Karpas-422 (cell line): ENCODE measurements around the gene PTH2R. TPM values are rescaled to one million over a fixed set of nuclear protein-coding genes. Genes with fewer than 3 reads are reported as not detected.

ENCODE experiments used
- DNase-seq: peaks from one replicate; pipeline ENCODE4 v3.0.0-alpha.2; 2015
- H2AFZ ChIP-seq: fragments of 200-600 bp; sonication (generic); 2 replicates; pipeline ENCODE4 v1.6.1; 2014; ENCODE audit warnings: antibody characterized with exemption, low read length, mixed read lengths
- H3K27ac ChIP-seq: fragments of 200-600 bp; sonication (generic); 2 replicates; pipeline ENCODE4 v1.5.1; 2014; ENCODE audit warnings: mild to moderate bottlenecking, low read length, moderate library complexity
- H3K27me3 ChIP-seq: fragments of 200-600 bp; sonication (generic); 2 replicates; pipeline ENCODE4 v1.6.1; 2014; ENCODE audit warnings: low read length, mixed read lengths
- H3K36me3 ChIP-seq: fragments of 200-600 bp; sonication (generic); 2 replicates; pipeline ENCODE4 v1.6.1; 2014; ENCODE audit warnings: low read length, mixed read lengths; ENCODE audit not compliant: insufficient read depth
- H3K4me1 ChIP-seq: fragments of 200-600 bp; sonication (generic); 2 replicates; pipeline ENCODE4 v1.6.1; 2014; ENCODE audit warnings: mild to moderate bottlenecking, low read length, mixed read lengths
- H3K4me2 ChIP-seq: fragments of 200-600 bp; sonication (generic); 2 replicates; pipeline ENCODE4 v1.6.1; 2014; ENCODE audit warnings: low read length, low read depth, mild to moderate bottlenecking; ENCODE audit not compliant: poor library complexity, severe bottlenecking
- H3K4me3 ChIP-seq: fragments of 200-600 bp; sonication (generic); 2 replicates; pipeline ENCODE4 v1.5.1; 2014; ENCODE audit warnings: mild to moderate bottlenecking, antibody characterized with exemption, low read length, mixed read lengths
- H3K79me2 ChIP-seq: fragments of 200-600 bp; sonication (generic); 2 replicates; pipeline ENCODE4 v1.6.1; 2014; ENCODE audit warnings: mild to moderate bottlenecking, low read length, mixed read lengths
- H3K9ac ChIP-seq: fragments of 200-600 bp; sonication (generic); 2 replicates; pipeline ENCODE4 v1.6.0; 2014; ENCODE audit warnings: low read length
- H3K9me2 ChIP-seq: fragments of 200-600 bp; sonication (generic), shearing (Covaris generic); replicated peaks from 2 replicates; pipeline ENCODE4 v1.6.0; 2014; ENCODE audit warnings: mild to moderate bottlenecking, low read length, moderate library complexity; ENCODE audit not compliant: insufficient read depth
- H3K9me3 ChIP-seq: fragments of 300-700, 200-600 bp; sonication (generic); 2 replicates; pipeline ENCODE4 v1.6.1; 2014; ENCODE audit warnings: low read length, mixed read lengths
- H4K20me1 ChIP-seq: fragments of 200-600 bp; sonication (generic); 2 replicates; pipeline ENCODE4 v1.6.1; 2014; ENCODE audit warnings: mild to moderate bottlenecking, antibody characterized with exemption, low read length, low read depth; ENCODE audit not compliant: insufficient read depth
- total RNA-seq: library from RNA; depleted of rRNA; stranded (reverse); fragments of >200 nt; shearing (Covaris generic); gene quantifications from 2 replicates; pipeline ENCODE4 v1.2.3, GENCODE V29; 2014; ENCODE audit warnings: low replicate concordance; rRNA removed

The PTH2R gene
- 0.22 TPM in 1 of 2 replicates, not detected in the other for total RNA-seq

- no peaks in the 10 kb centered on the region for H3K27me3 ChIP-seq
- H3K9me3 ChIP-seq: no peaks in the 10 kb centered on the region
- H4K20me1 ChIP-seq: no peaks in the 10 kb centered on the region
- no peak within 1 kb of the TSS for H3K4me2 ChIP-seq
- no peaks in the 10 kb centered on the region for H3K9me2 ChIP-seq
- no peak within 1 kb of the TSS for H3K27ac ChIP-seq
- no peaks in the 10 kb centered on the region for H3K36me3 ChIP-seq
- no peaks in the 10 kb centered on the region for H3K4me1 ChIP-seq
- H3K9ac ChIP-seq: no peak within 1 kb of the TSS
- H3K79me2 ChIP-seq: no peaks in the 10 kb centered on the region
- no peak within 1 kb of the TSS for H3K4me3 ChIP-seq
- no peak for DNase-seq
- no peak within 1 kb of the TSS for H2AFZ ChIP-seq
Observed at GRCh38 chr2:208406474-208407451, at the start of gene PTH2R. TSS of gene PTH2R (plus strand) at chr2:208406792. CDS start at chr2:208407044, 252 bp downstream.

- no peak overlapping the region for H3K9ac ChIP-seq
- DNase-seq: no peak
- H3K27me3 ChIP-seq: no peaks in the 10 kb centered on the region
- H2AFZ ChIP-seq: no peak overlapping the region
- H3K4me1 ChIP-seq: no peaks in the 10 kb centered on the region
- H3K27ac ChIP-seq: no peak overlapping the region
- H3K36me3 ChIP-seq: peaks cover 35% of the 10 kb centered on the region; the same call in 1 of the 2 replicates
- no peaks in the 10 kb centered on the region for H4K20me1 ChIP-seq
- no peak overlapping the region for H3K4me2 ChIP-seq
- no peak overlapping the region for H3K4me3 ChIP-seq
- no peaks in the 10 kb centered on the region for H3K9me2 ChIP-seq
- no peaks in the 10 kb centered on the region for H3K9me3 ChIP-seq
- H3K79me2 ChIP-seq: no peaks in the 10 kb centered on the region
Observed at GRCh38 chr2:208356846-208357574, 49.6 kb upstream of the PTH2R start.

GRCh38 chr2:208358758-208359631 lies 47.6 kb upstream of the PTH2R start:
- DNase-seq: no peak
- no peaks in the 10 kb centered on the region for H3K4me1 ChIP-seq
- H3K4me2 ChIP-seq: no peak overlapping the region
- no peak overlapping the region for H2AFZ ChIP-seq
- H3K9me2 ChIP-seq: no peaks in the 10 kb centered on the region
- H3K27ac ChIP-seq: no peak overlapping the region
- H3K4me3 ChIP-seq: no peak overlapping the region
- H3K9me3 ChIP-seq: no peaks in the 10 kb centered on the region
- no peaks in the 10 kb centered on the region for H3K27me3 ChIP-seq
- H3K36me3 ChIP-seq: peaks cover 17% of the 10 kb centered on the region; the same call in 1 of the 2 replicates
- no peak overlapping the region for H3K9ac ChIP-seq
- H4K20me1 ChIP-seq: no peaks in the 10 kb centered on the region
- no peaks in the 10 kb centered on the region for H3K79me2 ChIP-seq

GRCh38 chr2:208359632-208359986 lies 47.0 kb upstream of the PTH2R start:
- H3K4me3 ChIP-seq: no peak overlapping the region
- H3K79me2 ChIP-seq: no peaks in the 10 kb centered on the region
- H3K27me3 ChIP-seq: no peaks in the 10 kb centered on the region
- H3K4me2 ChIP-seq: no peak overlapping the region
- H3K9ac ChIP-seq: no peak overlapping the region
- DNase-seq: no peak
- no peaks in the 10 kb centered on the region for H3K9me3 ChIP-seq
- no peak overlapping the region for H2AFZ ChIP-seq
- H3K9me2 ChIP-seq: no peaks in the 10 kb centered on the region
- H3K27ac ChIP-seq: no peak overlapping the region
- H3K36me3 ChIP-seq: peaks cover 12% of the 10 kb centered on the region; the same call in 1 of the 2 replicates
- no peaks in the 10 kb centered on the region for H4K20me1 ChIP-seq
- no peaks in the 10 kb centered on the region for H3K4me1 ChIP-seq

GRCh38 chr2:208360259-208361076 lies 46.1 kb upstream of the PTH2R start:
- H3K9me3 ChIP-seq: peaks cover 4% of the 10 kb centered on the region
- no peaks in the 10 kb centered on the region for H3K4me1 ChIP-seq

GRCh38 chr2:208361077-208361441 lies 45.5 kb upstream of the PTH2R start:
- H3K9me3 ChIP-seq: peaks cover 4% of the 10 kb centered on the region
- no peak for DNase-seq
- H3K4me2 ChIP-seq: no peak overlapping the region
- H2AFZ ChIP-seq: no peak overlapping the region
- no peaks in the 10 kb centered on the region; the same call in 1 of the 2 replicates for H3K36me3 ChIP-seq
- H3K9me2 ChIP-seq: no peaks in the 10 kb centered on the region
- H3K4me3 ChIP-seq: no peak overlapping the region
- no peaks in the 10 kb centered on the region for H3K79me2 ChIP-seq
- no peak overlapping the region for H3K9ac ChIP-seq
- H3K4me1 ChIP-seq: peaks cover 1% of the 10 kb centered on the region
- no peak overlapping the region for H3K27ac ChIP-seq
- no peaks in the 10 kb centered on the region for H4K20me1 ChIP-seq
- H3K27me3 ChIP-seq: no peaks in the 10 kb centered on the region

More at GRCh38 chr2:208360259-208361076, 46.1 kb upstream of the PTH2R start:
- Histone ChIP-seq H3K4me2 (no peak overlapping the region), H4K20me1 (no peaks in the 10 kb centered on the region), H3K27ac (no peak overlapping the region), H3K27me3 (no peaks in the 10 kb centered on the region), H3K4me3 (no peak overlapping the region), H3K9ac (no peak overlapping the region), H3K79me2 (no peaks in the 10 kb centered on the region), H3K36me3 (peaks cover 5% of the 10 kb centered on the region; the same call in 1 of the 2 replicates), H3K9me2 (no peaks in the 10 kb centered on the region), H2AFZ (no peak overlapping the region)
- DNase-seq: no peak

- DNase-seq: no peak
- H3K4me2 ChIP-seq: no peak overlapping the region
- H2AFZ ChIP-seq: no peak overlapping the region
Observed at GRCh38 chr2:208363485-208363884, 43.1 kb upstream of the PTH2R start.

More at GRCh38 chr2:208363485-208363884, 43.1 kb upstream of the PTH2R start:
- no peaks in the 10 kb centered on the region for H3K9me2 ChIP-seq
- no peaks in the 10 kb centered on the region for H3K27me3 ChIP-seq
- H3K4me1 ChIP-seq: peaks cover 10% of the 10 kb centered on the region
- H3K27ac ChIP-seq: no peak overlapping the region
- no peaks in the 10 kb centered on the region for H4K20me1 ChIP-seq
- H3K36me3 ChIP-seq: no peaks in the 10 kb centered on the region; the same call in 1 of the 2 replicates
- H3K9ac ChIP-seq: no peak overlapping the region
- H3K79me2 ChIP-seq: no peaks in the 10 kb centered on the region
- H3K4me3 ChIP-seq: no peak overlapping the region
- peaks cover 4% of the 10 kb centered on the region for H3K9me3 ChIP-seq
